ENCODE results near the gene FAM171A1. TPM values are rescaled to one million over a fixed set of nuclear protein-coding genes. Genes with fewer than 3 reads are reported as not detected.

FAM171A1 gene
- total and polyA plus RNA-seq, 2 experiments from 2014 or later: 24.4 to 29.5 TPM

GRCh38 chr10:15290150-15290549 is 80.9 kb downstream of the FAM171A1 start:
- WGBS (ENCODE audit: low lambda C conversion rate, missing lambda C conversion rate): 89% methylated on average over 4 of the region's 4 CpGs
- no peaks in the 10 kb centered on the region for H3K27me3 ChIP-seq
- no peaks in the 10 kb centered on the region for H3K4me1 ChIP-seq (ENCODE audit: insufficient read depth)
- H3K79me2 ChIP-seq: peaks cover 7% of the 10 kb centered on the region
- H3K27ac ChIP-seq: no peak overlapping the region
- H4K20me1 ChIP-seq (ENCODE audit: insufficient read depth, poor library complexity, severe bottlenecking): no peaks in the 10 kb centered on the region
- no peak overlapping the region for H2AFZ ChIP-seq
- TF ChIP-seq EZH2phosphoT487 (IDR thresholded peaks at IDR 0.05; ENCODE audit: low read depth, severe bottlenecking, unreplicated experiment) (no peak), EZH2 (IDR thresholded peaks at IDR 0.05; ENCODE audit: borderline replicate concordance) (no peak), CTCF (IDR thresholded peaks at IDR 0.05; ENCODE audit: poor library complexity) (no peak)
- H3K36me3 ChIP-seq (replicated peaks; ENCODE audit: insufficient read depth, low read depth): no peaks in the 10 kb centered on the region
- no peaks in the 10 kb centered on the region for H3K9me3 ChIP-seq (ENCODE audit: low read depth)
- H3K9me2 ChIP-seq (replicated peaks; ENCODE audit: insufficient read depth): no peaks in the 10 kb centered on the region
- H3K4me3 ChIP-seq: no peak overlapping the region
- H3K4me2 ChIP-seq: no peak overlapping the region
- no peak for DNase-seq (ENCODE audit: low spot score)

- no peak overlapping the region for H3K27ac ChIP-seq
- no peaks in the 10 kb centered on the region for H3K27me3 ChIP-seq
- no peaks in the 10 kb centered on the region for H3K9me3 ChIP-seq (ENCODE audit: low read depth)
- DNase-seq (ENCODE audit: low spot score): no peak
- no peaks in the 10 kb centered on the region for H3K4me1 ChIP-seq (ENCODE audit: insufficient read depth)
- TF ChIP-seq EZH2phosphoT487 (IDR thresholded peaks at IDR 0.05; ENCODE audit: low read depth, severe bottlenecking, unreplicated experiment) (no peak), EZH2 (IDR thresholded peaks at IDR 0.05; ENCODE audit: borderline replicate concordance) (no peak), CTCF (IDR thresholded peaks at IDR 0.05; ENCODE audit: poor library complexity) (no peak)
- no peak overlapping the region for H2AFZ ChIP-seq
- no peaks in the 10 kb centered on the region for H4K20me1 ChIP-seq (ENCODE audit: insufficient read depth, poor library complexity, severe bottlenecking)
- H3K4me3 ChIP-seq: no peak overlapping the region
- no peaks in the 10 kb centered on the region for H3K79me2 ChIP-seq
- no peaks in the 10 kb centered on the region for H3K9me2 ChIP-seq (replicated peaks; ENCODE audit: insufficient read depth)
- no peaks in the 10 kb centered on the region for H3K36me3 ChIP-seq (replicated peaks; ENCODE audit: insufficient read depth, low read depth)
- 80% methylated on average over 4 of the region's 4 CpGs for WGBS (ENCODE audit: low lambda C conversion rate, missing lambda C conversion rate)
- H3K4me2 ChIP-seq: no peak overlapping the region
Measured at GRCh38 chr10:15280974-15281373, 90.1 kb downstream of the FAM171A1 start.

DNA sequence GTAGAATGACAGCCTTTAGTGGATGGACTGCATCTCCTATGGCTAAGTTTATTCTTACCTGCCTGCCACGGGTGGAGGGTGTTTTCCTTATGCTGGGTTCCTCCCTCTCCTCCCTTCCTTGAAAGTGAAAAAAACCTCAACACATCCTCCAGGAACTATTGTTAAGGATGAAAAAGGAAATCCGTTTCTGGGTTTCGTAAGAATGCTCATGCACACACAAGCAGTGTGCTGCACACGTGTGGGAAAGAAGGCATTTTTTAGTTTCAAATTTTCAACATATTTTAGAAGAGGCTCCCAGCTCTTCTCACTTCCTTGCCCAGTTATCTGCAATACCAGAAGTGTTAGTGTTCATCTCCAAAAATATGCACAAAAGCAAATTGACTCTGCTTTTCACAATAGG is 90.6 kb downstream of the FAM171A1 start:
- H3K4me1 ChIP-seq (ENCODE audit: insufficient read depth): no peaks in the 10 kb centered on the region
- H4K20me1 ChIP-seq (ENCODE audit: insufficient read depth, poor library complexity, severe bottlenecking): no peaks in the 10 kb centered on the region
- WGBS (ENCODE audit: low lambda C conversion rate, missing lambda C conversion rate): 90% methylated on average over 4 of the region's 4 CpGs
- no peak overlapping the region for H3K27ac ChIP-seq
- no peak overlapping the region for H2AFZ ChIP-seq
- no peak overlapping the region for H3K4me2 ChIP-seq
- no peak for DNase-seq (ENCODE audit: low spot score)
- H3K27me3 ChIP-seq: no peaks in the 10 kb centered on the region
- H3K9me3 ChIP-seq (ENCODE audit: low read depth): no peaks in the 10 kb centered on the region
- no peaks in the 10 kb centered on the region for H3K9me2 ChIP-seq (replicated peaks; ENCODE audit: insufficient read depth)
- no peaks in the 10 kb centered on the region for H3K79me2 ChIP-seq
- no peak for TF ChIP-seq EZH2phosphoT487 (IDR thresholded peaks at IDR 0.05; ENCODE audit: low read depth, severe bottlenecking, unreplicated experiment)
- TF ChIP-seq EZH2 (IDR thresholded peaks at IDR 0.05; ENCODE audit: borderline replicate concordance): no peak
- no peak for TF ChIP-seq CTCF (IDR thresholded peaks at IDR 0.05; ENCODE audit: poor library complexity)
- H3K4me3 ChIP-seq: no peak overlapping the region
- H3K36me3 ChIP-seq (replicated peaks; ENCODE audit: insufficient read depth, low read depth): no peaks in the 10 kb centered on the region

DNA sequence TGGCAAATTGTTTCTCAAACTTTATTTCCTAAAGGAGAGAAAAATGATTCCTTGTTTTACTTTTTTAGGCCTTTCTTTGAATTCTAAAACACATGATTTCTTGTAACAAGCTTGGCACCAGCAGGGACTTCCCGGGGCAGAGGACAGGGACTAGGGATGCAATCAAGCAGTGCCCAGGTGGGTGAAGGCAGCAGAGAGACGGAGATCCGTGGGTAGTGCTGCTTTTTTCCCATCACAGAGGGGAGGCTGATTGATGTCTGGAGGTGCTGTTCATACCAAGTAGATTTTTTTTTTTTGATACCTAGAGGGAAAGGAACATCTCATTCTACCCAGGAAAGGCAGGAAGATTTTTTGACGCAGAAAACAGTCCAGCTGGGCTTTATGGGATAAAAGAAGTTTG is 91.9 kb downstream of the FAM171A1 start:
- Histone ChIP-seq H3K9me3 (ENCODE audit: low read depth) (peaks cover 3% of the 10 kb centered on the region), H4K20me1 (ENCODE audit: insufficient read depth, poor library complexity, severe bottlenecking) (no peaks in the 10 kb centered on the region), H3K4me1 (ENCODE audit: insufficient read depth) (no peaks in the 10 kb centered on the region), H3K27ac (no peak overlapping the region), H3K27me3 (no peaks in the 10 kb centered on the region), H3K79me2 (no peaks in the 10 kb centered on the region), H3K9me2 (replicated peaks; ENCODE audit: insufficient read depth) (no peaks in the 10 kb centered on the region), H3K36me3 (replicated peaks; ENCODE audit: insufficient read depth, low read depth) (no peaks in the 10 kb centered on the region), H3K4me2 (no peak overlapping the region), H3K4me3 (no peak overlapping the region), H2AFZ (no peak overlapping the region)
- DNase-seq (ENCODE audit: low spot score): no peak
- TF ChIP-seq EZH2 (IDR thresholded peaks at IDR 0.05; ENCODE audit: borderline replicate concordance) (no peak), CTCF (IDR thresholded peaks at IDR 0.05; ENCODE audit: poor library complexity) (no peak), EZH2phosphoT487 (IDR thresholded peaks at IDR 0.05; ENCODE audit: low read depth, severe bottlenecking, unreplicated experiment) (no peak)
- 95% methylated on average over 4 of the region's 4 CpGs for WGBS (ENCODE audit: low lambda C conversion rate, missing lambda C conversion rate)
